ENCODE measurements around the gene C19orf12.

Gene C19orf12

GRCh38 chr19:29750001-29750400 is 34.9 kb upstream of the C19orf12 start:
- no peak overlapping the region for H2AFZ ChIP-seq (ENCODE audit: low read length)
- no peak overlapping the region for H3K9ac ChIP-seq (ENCODE audit: low read length)
- H4K20me1 ChIP-seq (ENCODE audit: insufficient read depth, low read length) = no peaks in the 10 kb centered on the region
- H3K27ac ChIP-seq (ENCODE audit: low read depth, low read length, poor library complexity, severe bottlenecking) = no peak overlapping the region
- H3K79me2 ChIP-seq (ENCODE audit: insufficient read depth, low read length) = no peaks in the 10 kb centered on the region
- H3K9me3 ChIP-seq (ENCODE audit: low read length) = no peaks in the 10 kb centered on the region
- no peaks in the 10 kb centered on the region for H3K36me3 ChIP-seq (ENCODE audit: insufficient read depth, low read length)
- H3K4me3 ChIP-seq (ENCODE audit: low read depth, low read length, poor library complexity, severe bottlenecking) = no peak overlapping the region
- no peaks in the 10 kb centered on the region for H3K9me2 ChIP-seq (ENCODE audit: low read depth, low read length)
- no peak for TF ChIP-seq CTCF (IDR thresholded peaks at IDR 0.05; ENCODE audit: low read length)
- TF ChIP-seq EZH2 (IDR thresholded peaks at IDR 0.05; ENCODE audit: borderline replicate concordance, low read length) = no peak
- no peaks in the 10 kb centered on the region for H3K27me3 ChIP-seq (ENCODE audit: insufficient read depth, low read length)
- H3K4me1 ChIP-seq (ENCODE audit: insufficient read depth, low read length, severe bottlenecking) = no peaks in the 10 kb centered on the region
- no peaks in the 10 kb centered on the region for H3F3A ChIP-seq (ENCODE audit: insufficient read depth, low read length)
- no peak overlapping the region for H3K4me2 ChIP-seq (ENCODE audit: low read length)

- Histone ChIP-seq H3K4me1 (ENCODE audit: insufficient read depth, low read length, severe bottlenecking) (no peaks in the 10 kb centered on the region), H3K9me2 (ENCODE audit: low read depth, low read length) (no peaks in the 10 kb centered on the region), H3K9ac (ENCODE audit: low read length) (no peak overlapping the region), H4K20me1 (ENCODE audit: insufficient read depth, low read length) (no peaks in the 10 kb centered on the region), H3K79me2 (ENCODE audit: insufficient read depth, low read length) (no peaks in the 10 kb centered on the region), H2AFZ (ENCODE audit: low read length) (no peak overlapping the region), H3F3A (ENCODE audit: insufficient read depth, low read length) (no peaks in the 10 kb centered on the region), H3K9me3 (ENCODE audit: low read length) (no peaks in the 10 kb centered on the region), H3K36me3 (ENCODE audit: insufficient read depth, low read length) (no peaks in the 10 kb centered on the region), H3K27ac (ENCODE audit: low read depth, low read length, poor library complexity, severe bottlenecking) (no peak overlapping the region), H3K27me3 (ENCODE audit: insufficient read depth, low read length) (no peaks in the 10 kb centered on the region), H3K4me2 (ENCODE audit: low read length) (no peak overlapping the region), H3K4me3 (ENCODE audit: low read depth, low read length, poor library complexity, severe bottlenecking) (no peak overlapping the region)
- TF ChIP-seq EZH2 (IDR thresholded peaks at IDR 0.05; ENCODE audit: borderline replicate concordance, low read length) (no peak), CTCF (IDR thresholded peaks at IDR 0.05; ENCODE audit: low read length) (no peak)
Observed at GRCh38 chr19:29748996-29749849, 34.2 kb upstream of the C19orf12 start.

- Histone ChIP-seq H3K9ac (ENCODE audit: low read length) (no peak overlapping the region), H3K4me2 (ENCODE audit: low read length) (no peak overlapping the region), H3K79me2 (ENCODE audit: insufficient read depth, low read length) (no peaks in the 10 kb centered on the region), H3K9me2 (ENCODE audit: low read depth, low read length) (no peaks in the 10 kb centered on the region), H3K4me1 (ENCODE audit: insufficient read depth, low read length, severe bottlenecking) (no peaks in the 10 kb centered on the region), H3K9me3 (ENCODE audit: low read length) (no peaks in the 10 kb centered on the region), H3F3A (ENCODE audit: insufficient read depth, low read length) (no peaks in the 10 kb centered on the region), H3K27me3 (ENCODE audit: insufficient read depth, low read length) (no peaks in the 10 kb centered on the region), H2AFZ (ENCODE audit: low read length) (no peak overlapping the region), H4K20me1 (ENCODE audit: insufficient read depth, low read length) (no peaks in the 10 kb centered on the region), H3K27ac (ENCODE audit: low read depth, low read length, poor library complexity, severe bottlenecking) (no peak overlapping the region), H3K4me3 (ENCODE audit: low read depth, low read length, poor library complexity, severe bottlenecking) (no peak overlapping the region), H3K36me3 (ENCODE audit: insufficient read depth, low read length) (no peaks in the 10 kb centered on the region)
- no peak for TF ChIP-seq CTCF (IDR thresholded peaks at IDR 0.05; ENCODE audit: low read length)
- no peak for TF ChIP-seq EZH2 (IDR thresholded peaks at IDR 0.05; ENCODE audit: borderline replicate concordance, low read length)
Observed at GRCh38 chr19:29745253-29745652, 30.2 kb upstream of the C19orf12 start.

Measured in OCI-LY1 (cell line).